ENCODE results near the gene SLC6A18. TPM values are rescaled to one million over a fixed set of nuclear protein-coding genes. Genes with fewer than 3 reads are reported as not detected.

The SLC6A18 gene
- total RNA-seq, 1 experiment from 2014 or later = not detected

DNA sequence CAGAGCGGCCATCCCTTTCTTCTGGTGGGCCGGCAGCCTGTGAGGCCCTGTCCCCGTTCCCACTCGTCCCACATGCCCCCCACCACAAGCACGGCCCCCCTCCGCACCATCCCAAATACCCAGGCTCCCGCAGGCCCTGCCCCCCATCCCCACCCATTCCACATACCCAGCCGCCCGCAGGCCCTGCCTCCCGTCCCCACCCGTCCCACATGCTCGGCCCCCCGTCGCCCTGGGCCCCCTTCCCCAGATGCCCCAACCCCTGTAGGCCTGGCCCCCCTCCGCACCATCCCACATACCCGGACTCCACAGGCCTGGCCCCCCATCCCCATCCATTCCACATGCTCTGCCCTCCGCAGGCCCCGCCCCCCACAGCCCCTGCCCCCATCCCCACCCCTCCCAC, 12.3 kb upstream of the SLC6A18 start:
- no peak for DNase-seq (ENCODE audit: low spot score)
- in situ Hi-C loops (cut with HindIII; ENCODE audit: low sequenced_read_pairs) = no loop called here

DNA sequence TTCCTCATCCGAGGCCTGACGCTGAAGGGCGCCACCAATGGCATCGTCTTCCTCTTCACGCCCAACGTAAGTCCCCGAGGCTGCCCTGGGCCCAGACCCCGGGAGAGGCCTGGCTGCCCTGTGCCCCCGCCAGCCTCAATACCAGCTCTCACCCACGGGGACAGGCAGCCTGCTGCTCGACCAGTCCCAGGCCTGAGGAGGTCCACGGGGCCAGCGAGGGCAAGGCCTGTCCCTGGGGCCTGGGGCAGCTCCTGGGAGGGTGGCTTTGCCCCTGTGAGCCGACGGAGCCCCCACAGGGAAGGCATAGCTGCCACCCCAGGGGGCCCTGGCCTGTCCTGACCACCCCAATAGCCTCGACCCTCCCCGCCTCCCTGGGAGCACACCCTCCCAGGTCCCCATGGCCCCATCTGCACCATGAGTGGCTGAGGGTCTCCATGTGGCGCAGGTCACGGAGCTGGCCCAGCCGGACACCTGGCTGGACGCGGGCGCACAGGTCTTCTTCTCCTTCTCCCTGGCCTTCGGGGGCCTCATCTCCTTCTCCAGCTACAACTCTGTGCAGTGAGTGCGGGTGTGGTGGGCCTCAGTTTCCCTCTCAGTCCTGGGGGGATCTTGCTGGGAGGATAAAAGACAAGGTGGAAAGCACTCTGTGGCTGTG, 11.5 kb upstream of the SLC6A18 start:
- DNase-seq (ENCODE audit: low spot score) = no peak
- in situ Hi-C loops (cut with HindIII; ENCODE audit: low sequenced_read_pairs) = no loop called here

DNA sequence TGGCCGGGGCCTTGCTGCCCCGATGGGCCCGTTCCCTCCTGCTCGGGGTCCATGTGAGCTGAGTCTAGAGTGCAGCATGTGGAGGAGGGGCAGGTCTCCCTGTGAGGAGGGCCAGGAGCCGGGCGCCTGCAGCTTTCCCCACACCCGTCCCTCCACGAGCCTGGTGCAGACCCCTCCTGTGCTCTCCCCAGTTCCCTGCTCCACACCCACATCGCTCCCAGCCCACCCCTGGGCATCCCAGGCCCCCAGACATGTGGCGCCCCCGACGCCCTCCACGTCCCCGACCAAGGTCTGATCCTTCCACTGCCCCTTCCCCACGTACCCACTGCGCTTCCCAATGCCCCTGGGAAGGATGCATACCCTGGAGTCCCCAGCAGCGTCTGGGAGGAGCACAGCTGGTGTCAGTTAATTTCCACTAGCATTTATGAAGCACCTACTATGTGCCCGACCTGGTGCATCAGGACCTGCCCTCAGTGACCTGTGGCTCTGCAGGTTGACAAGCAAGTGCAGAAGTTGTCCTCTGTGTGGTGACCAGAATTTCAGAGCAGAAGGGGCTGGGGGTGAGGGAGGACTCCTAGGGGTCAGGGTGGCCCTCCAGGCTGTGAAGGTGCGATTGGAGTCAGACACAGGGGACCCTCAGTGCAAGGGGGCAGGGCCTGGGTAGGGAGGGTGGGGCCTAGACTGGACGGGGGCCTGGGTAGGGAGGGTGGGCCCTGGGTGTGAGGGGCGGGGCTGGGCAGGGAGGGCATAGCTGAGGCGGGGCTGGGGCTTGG, 10.8 kb upstream of the SLC6A18 start:
- no peak for DNase-seq (ENCODE audit: low spot score)
- in situ Hi-C loops (cut with HindIII; ENCODE audit: low sequenced_read_pairs) = no loop called here

DNA sequence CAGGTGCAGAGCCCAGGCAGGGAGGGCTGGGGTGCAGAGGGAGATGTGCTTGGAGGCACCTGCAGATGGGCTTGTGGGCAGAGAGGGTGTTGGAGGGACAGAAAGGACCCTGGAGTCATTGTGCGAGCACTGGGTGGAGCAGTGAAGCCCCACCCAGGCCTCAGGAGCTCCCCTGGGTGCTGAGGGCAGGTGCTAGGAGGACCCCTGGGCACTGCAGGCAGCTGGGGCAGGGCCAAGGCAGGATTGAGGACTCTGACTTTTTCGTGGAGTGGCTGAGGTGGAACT, 10.3 kb upstream of the SLC6A18 start:
- in situ Hi-C loops (cut with HindIII; ENCODE audit: low sequenced_read_pairs) = no loop called here
- DNase-seq (ENCODE audit: low spot score) = no peak

DNA sequence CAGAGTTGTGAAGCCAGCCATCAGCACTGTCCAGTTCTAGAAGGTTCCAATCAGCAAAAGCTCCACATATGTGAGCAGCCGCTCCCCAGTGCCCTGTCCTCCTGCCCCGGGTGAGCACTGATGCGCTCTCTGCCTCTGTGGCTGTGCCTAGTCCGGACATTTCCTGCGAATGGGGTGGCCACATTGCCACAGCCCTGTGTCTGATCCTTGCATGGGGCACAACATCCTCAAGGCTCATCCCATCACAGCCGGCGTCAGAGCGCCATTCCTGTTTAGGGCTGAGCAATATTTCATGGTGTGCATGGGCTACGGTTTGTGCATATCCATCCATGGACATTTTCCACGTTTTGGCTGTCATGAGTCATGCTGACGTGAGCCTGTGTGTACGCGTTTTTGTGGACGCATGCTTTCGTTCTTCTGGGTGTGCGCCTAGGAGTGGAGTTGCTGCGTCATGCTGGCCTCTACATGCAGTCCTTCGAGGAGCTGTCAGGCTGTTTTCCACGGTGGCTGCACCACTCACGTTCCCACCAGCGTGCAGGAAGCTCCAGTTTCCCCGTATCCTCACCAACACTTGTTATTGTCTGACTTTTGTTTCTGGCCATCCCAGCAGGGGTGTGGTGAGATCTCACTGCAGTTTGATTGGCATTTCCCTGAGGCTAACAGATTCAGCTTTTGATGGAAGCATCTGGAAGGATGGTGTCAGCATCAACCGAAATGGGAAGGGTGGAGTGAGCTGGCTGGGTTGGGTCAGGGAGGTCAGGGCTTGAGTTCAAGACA, 9.7 kb upstream of the SLC6A18 start:
- in situ Hi-C loops (cut with HindIII; ENCODE audit: low sequenced_read_pairs) = no loop called here

DNA sequence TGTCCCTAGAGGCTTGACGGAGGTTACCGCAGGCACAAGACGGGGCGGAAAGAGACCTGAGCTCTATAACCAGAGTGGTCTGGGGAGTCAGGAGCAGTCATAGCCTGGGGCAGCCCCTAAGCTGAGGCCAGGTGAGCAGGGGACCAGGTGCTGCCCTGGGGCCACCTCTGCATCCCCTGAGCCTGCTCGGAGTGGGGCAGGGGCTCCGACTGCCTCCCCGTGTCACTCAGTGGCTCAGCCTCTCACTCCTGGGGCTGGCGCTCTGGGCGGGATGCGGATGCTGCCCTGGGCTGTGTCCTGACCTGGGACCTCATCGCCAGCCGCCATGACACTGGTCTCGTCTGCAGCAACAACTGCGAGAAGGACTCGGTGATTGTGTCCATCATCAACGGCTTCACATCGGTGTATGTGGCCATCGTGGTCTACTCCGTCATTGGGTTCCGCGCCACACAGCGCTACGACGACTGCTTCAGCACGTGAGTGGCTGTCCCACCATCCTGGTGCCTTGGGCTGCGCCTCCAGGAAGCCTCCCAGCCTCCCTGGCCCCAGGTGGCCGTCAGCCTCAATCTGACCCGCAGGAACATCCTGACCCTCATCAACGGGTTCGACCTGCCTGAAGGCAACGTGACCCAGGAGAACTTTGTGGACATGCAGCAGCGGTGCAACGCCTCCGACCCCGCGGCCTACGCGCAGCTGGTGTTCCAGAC, 8.8 kb upstream of the SLC6A18 start:
- no peak for DNase-seq (ENCODE audit: low spot score)
- in situ Hi-C loops (cut with HindIII; ENCODE audit: low sequenced_read_pairs) = no loop called here

More for the DNA sequence above, 9.7 kb upstream of the SLC6A18 start:
- no peak for DNase-seq (ENCODE audit: low spot score)

DNA sequence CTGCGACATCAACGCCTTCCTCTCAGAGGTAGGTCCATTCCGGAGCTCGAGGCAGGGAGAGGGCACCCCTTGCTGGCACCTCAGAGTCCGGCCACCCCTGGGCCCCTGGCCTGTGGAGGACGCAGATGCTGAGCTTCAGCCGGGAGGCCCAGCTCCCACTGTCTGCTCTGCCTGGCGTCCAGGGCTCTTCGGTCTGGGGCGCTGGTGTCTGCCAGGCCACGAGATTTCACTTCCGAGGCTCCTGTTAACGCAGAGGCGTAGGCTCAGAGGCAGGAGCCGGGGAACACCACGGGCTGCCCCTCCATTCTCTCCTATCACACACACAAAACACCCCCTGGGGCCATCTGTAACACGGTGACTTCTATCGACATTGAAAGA, 8.3 kb upstream of the SLC6A18 start:
- DNase-seq (ENCODE audit: low spot score) = no peak
- in situ Hi-C loops (cut with HindIII; ENCODE audit: low sequenced_read_pairs) = no loop called here

DNA sequence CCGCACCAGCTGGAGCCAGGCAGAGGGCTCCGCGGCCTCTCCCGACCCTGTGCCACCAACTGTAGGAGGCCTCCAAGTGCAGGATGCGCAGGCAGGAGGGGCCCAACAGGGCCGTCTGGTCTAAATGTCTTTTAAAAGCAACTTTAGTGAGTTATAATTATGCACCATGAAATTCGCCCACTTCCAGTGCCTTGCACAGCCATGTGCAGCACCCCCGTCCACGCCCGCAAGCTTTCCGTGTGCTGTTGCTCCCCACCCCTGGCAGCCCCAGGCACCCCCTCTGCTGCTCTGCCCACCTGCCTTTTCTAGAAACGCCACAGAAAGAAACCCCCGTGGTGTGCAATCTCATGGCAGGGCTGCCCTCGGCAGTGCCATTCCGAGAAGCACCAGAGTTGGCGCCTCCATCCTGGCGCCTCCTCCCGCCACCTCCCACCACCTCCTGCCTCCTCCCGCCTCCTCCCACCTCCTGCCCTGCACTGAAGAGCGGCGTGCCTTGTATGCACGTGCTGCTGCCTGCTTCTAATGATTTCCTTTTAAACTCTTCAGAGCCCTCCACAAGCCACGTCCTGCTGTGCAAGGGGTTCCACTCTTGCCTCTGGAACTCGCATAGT, 7.5 kb upstream of the SLC6A18 start:
- DNase-seq (ENCODE audit: low spot score) = no peak
- in situ Hi-C loops (cut with HindIII; ENCODE audit: low sequenced_read_pairs) = no loop called here

DNA sequence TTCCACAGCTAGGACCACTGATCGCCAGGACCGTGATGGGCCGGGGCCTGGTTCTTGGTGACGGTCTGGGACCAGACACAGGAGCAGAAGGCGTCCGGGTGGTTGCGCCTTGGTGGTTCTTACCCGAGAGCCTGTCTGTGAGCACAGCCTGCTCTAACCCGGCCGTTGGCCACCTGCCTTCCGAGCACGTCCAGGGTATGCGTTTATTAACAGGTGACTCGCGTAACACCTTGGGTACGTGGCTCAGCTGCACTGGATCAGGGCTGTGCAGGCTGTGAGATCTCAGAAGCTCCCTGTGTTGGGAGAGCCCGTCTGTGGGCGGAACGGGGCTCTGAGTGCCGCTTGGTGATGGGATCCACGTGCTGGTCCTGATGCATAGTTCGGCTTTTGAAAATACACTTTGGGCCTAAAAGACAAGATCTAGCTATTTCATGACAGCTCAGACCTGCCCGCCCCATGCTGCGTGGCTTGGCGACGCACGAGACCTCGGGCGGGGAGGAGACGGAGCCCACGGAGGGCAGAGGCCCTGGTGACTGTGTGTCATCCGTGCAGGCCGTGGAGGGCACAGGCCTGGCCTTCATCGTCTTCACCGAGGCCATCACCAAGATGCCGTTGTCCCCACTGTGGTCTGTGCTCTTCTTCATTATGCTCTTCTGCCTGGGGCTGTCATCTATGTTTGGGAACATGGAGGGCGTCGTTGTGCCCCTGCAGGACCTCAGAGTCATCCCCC, 6.7 kb upstream of the SLC6A18 start:
- in situ Hi-C loops (cut with HindIII; ENCODE audit: low sequenced_read_pairs) = no loop called here
- DNase-seq (ENCODE audit: low spot score) = no peak

DNA sequence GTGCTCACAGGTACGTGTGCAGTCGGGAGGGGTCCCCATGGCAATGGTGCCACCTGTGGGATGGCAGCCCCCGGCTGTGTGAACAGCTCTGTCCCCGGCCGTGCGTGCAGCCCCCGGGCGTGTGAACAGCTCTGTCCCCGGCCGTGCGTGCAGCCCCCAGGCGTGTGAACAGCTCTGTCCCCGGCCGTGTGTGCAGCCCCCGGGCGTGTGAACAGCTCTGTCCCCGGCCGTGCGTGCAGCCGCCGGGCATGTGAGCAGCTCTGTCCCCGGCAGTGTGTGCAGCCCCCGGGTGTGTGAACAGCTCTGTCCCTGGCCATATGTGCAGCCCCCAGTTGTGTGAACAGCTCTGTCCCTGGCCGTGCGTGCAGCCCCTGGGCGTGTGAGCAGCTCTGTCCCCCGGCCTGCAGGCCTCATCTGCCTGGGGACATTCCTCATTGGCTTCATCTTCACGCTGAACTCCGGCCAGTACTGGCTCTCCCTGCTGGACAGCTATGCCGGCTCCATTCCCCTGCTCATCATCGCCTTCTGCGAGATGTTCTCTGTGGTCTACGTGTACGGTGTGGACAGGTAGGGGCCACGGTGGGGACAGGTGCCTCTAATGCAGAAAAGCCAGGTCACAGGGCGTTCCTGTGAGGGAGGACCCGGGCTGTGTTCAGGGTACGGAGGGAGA, 5.9 kb upstream of the SLC6A18 start:
- in situ Hi-C loops (cut with HindIII; ENCODE audit: low sequenced_read_pairs) = no loop called here
- peak; percentile 3 for DNase-seq (ENCODE audit: low spot score)

DNA sequence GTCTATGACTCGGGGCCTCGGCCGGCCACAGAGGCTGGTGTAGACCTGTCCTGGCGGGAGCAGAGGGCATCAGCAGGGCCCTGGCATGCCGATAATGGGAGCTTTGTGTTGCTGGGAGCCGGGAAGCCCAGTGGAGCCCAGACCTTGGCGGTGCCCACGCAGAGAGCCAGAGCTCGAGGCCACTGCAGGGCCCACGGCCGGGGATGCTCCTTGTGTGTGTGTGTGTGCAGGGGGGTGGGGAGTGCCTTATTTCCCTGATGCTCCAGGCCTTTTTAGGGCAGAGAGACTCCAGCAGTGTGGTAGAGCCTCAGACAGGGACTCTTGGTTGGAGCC, 5.4 kb upstream of the SLC6A18 start:
- DNase-seq (ENCODE audit: low spot score) = peak; percentile 3
- in situ Hi-C loops (cut with HindIII; ENCODE audit: low sequenced_read_pairs) = no loop called here

DNA sequence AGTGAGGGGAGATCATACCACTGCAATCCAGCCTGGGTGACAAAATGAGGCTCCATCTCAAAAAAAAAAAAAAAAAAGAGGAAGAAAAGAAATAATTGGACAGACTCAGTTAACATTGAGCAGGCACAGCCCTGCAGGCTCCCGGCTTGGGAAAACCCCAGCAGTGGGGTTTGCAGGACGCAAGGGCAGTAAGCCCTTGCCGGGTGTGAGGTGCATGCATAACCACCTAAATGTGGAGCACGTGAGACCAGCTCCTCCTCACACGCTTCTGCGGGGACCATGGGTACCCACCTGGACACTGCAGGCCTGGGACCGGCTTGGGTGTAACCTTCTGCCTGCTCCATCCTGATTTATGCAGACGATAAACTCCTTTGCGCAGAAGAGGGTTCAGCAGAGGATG, 4.8 kb upstream of the SLC6A18 start:
- in situ Hi-C loops (cut with HindIII; ENCODE audit: low sequenced_read_pairs) = no loop called here
- no peak for DNase-seq (ENCODE audit: low spot score)

DNA sequence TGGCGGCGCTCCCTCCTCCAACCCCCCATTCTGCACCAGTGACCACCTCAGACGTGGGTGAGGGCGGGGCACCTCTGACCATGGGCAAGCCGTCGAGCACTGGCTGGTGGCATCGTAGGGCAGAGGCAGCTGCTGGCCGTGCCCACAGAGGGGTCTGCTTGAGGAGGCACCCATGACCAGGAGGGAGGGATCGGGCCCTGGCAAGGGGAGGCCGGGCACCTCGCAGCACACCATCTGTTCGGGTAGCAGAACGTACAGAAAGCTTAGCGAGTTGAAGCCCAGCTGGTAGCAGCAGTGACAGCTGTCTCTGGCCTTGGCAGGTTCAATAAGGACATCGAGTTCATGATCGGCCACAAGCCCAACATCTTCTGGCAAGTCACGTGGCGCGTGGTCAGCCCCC, 4.3 kb upstream of the SLC6A18 start:
- no peak for DNase-seq (ENCODE audit: low spot score)
- in situ Hi-C loops (cut with HindIII; ENCODE audit: low sequenced_read_pairs) = no loop called here

DNA sequence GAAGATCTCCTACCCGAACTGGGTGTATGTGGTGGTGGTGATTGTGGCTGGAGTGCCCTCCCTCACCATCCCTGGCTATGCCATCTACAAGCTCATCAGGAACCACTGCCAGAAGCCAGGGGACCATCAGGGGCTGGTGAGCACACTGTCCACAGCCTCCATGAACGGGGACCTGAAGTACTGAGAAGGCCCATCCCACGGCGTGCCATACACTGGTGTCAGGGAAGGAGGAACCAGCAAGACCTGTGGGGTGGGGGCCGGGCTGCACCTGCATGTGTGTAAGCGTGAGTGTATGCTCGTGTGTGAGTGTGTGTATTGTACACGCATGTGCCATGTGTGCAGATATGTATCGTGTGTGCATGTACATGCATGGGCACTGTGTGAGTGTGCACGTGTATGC, 3.5 kb upstream of the SLC6A18 start:
- no peak for DNase-seq (ENCODE audit: low spot score)
- in situ Hi-C loops (cut with HindIII; ENCODE audit: low sequenced_read_pairs) = no loop called here

DNA sequence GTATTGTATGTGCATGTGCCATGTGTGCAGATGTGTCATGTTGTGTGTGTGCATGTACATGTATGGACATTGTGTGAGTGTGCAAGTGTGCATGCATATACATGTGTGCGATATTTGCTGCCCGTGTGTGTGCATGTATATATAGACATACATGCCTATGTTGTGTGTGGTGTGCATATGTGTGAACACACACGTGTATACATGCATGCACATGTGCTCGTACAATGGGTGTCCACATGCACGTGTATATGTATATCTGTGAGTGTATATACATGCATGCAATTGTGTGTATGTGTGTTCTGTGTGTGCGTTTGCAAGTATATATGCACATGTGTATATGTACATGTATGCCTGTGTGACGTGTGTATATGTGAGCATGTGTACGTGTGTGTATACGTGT, 3.0 kb upstream of the SLC6A18 start:
- no peak for DNase-seq (ENCODE audit: low spot score)
- in situ Hi-C loops (cut with HindIII; ENCODE audit: low sequenced_read_pairs) = no loop called here

DNA sequence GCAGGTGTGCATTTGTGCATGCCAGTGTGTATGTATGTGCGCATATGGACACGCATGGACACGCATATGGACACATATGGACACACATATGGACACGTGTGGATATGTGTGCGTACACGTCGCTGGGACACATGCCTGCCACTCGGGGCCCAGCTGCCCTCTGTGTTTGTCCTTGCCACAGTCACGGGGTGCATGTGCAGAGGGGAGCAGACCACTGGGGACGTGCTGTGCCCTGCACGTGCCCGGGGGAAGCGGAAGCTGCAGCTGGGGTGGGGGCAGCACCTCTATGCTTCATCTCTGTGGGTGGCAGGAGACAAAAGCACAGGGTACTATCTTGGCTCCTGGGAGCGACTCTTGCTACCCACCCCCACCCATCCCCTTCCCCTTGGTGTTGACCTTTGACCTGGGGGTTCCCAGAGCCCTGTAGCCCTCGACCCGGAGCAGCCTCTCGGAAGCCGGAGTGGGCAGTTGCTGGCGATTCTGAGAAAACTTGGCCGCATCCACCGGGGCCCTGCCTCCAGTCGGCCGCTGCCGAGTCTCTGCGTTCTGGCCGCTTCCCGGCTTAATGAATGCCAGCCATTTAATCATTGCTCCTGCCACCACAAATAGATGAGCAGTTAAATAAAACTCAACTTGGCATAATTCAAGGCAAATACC, 2.4 kb upstream of the SLC6A18 start:
- in situ Hi-C loops (cut with HindIII; ENCODE audit: low sequenced_read_pairs) = no loop called here

DNA sequence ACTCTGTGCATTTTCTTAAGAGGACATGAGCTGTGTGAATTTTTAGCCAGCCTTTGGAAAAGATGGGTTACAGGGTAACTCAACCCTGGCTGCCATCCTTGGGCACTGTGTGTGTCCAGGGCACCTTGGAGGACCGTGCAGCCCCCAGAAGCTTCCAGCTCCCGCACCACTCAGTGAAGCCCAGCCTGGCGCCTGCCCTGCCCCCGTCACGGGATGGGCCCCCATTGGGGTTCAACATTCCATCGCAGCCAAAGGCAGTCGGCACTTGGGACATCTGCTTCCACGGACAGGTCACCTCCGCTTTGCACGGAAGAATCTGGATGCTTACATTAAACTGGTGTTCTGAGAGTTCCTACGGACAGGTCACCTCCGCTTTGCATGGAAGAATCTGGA, 1.9 kb upstream of the SLC6A18 start:
- in situ Hi-C loops (cut with HindIII; ENCODE audit: low sequenced_read_pairs) = no loop called here
- no peak for DNase-seq (ENCODE audit: low spot score)

More for the DNA sequence above, 2.4 kb upstream of the SLC6A18 start:
- no peak for DNase-seq (ENCODE audit: low spot score)

DNA sequence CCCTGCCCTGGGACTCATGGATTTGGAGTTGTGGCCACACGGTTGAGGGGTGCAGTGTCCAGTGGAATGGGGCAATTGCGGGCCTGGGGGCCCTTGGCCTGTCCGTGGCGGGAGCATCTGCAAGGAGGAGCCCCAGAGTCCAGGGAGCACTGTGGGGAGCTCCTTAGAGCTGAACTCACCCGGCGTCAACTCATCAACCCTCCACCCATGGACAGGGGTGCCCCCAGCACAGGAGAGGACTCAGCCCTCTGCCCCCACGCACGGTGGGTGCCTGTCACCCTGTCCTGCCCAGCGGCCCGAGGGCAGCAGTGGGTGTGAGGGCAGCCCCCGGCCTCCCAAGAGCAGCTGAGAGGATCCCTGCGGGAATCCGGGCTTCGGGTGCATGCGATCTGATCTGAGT, 550 bp upstream of the SLC6A18 start:
- no peak for DNase-seq (ENCODE audit: low spot score)
- in situ Hi-C loops (cut with HindIII; ENCODE audit: low sequenced_read_pairs) = no loop called here

Measured in G401 (cell line).